Epithelial cell of proximal tubule (primary cell): ENCODE measurements around the gene ASMTL. TPM values are rescaled to one million over a fixed set of nuclear protein-coding genes. Genes with fewer than 3 reads are reported as not detected.

ENCODE experiments used
- DNase-seq: peaks from one replicate; pipeline ENCODE4 v3.0.0-alpha.2; 2011; ENCODE audit warnings: low read depth
- H3K4me3 ChIP-seq: 2 replicates; pipeline ENCODE4 v1.5.1; 2011; ENCODE audit warnings: low read depth, mild to moderate bottlenecking, low read length
- total RNA-seq: library from RNA; depleted of rRNA; stranded (reverse); fragments of >200 nt; gene quantifications from 2 replicates; pipeline ENCODE4 v1.2.3, GENCODE V29; 2015
- TF ChIP-seq, protein P1 (sequence below): conservative IDR thresholded peaks from 2 replicates; pipeline ENCODE4 v1.5.1; 2012; ENCODE audit warnings: low read depth, mild to moderate bottlenecking, low read length

The ASMTL gene
- total RNA-seq, 1 donor from 2014 or later: 14.4 TPM

GRCh38 chrX:1481636-1482529, 29.2 kb upstream of the ASMTL start:
- peak overlapping the region; percentile 33 for H3K4me3 ChIP-seq

DNA sequence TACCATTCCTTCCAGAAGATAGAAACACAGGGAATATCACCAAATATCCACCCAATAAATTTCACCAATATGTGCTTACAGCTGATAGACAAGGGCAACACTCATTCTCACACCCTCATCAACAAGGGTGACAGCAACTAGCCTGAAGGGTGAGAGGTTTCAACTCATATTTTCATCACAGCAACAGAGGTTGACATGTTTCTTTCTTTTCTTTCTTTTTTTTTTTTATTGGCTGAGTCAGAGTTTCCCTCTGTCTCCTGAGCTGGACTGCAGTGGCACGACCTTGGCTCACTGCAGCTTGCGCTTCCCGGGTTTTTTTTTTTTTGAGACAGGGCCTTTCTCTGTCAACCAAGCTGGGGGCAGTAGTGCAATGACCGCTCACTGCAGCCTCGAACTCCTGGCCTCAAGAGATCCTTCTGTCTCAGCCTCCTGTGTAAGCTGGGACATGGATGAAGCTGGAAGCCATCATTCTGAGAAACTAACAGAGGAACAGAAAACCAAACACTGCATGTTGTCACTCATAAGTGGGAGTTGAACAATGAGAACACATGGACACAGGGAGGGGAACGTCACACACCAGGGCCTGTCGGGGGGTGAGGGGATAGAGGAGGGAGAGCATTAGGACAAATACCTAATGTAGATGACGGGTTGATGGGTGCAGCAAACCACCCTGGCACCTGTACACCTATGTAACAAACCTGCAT, 27.5 kb upstream of the ASMTL start:
- no peak for DNase-seq
- TF ChIP-seq, protein P1, sequence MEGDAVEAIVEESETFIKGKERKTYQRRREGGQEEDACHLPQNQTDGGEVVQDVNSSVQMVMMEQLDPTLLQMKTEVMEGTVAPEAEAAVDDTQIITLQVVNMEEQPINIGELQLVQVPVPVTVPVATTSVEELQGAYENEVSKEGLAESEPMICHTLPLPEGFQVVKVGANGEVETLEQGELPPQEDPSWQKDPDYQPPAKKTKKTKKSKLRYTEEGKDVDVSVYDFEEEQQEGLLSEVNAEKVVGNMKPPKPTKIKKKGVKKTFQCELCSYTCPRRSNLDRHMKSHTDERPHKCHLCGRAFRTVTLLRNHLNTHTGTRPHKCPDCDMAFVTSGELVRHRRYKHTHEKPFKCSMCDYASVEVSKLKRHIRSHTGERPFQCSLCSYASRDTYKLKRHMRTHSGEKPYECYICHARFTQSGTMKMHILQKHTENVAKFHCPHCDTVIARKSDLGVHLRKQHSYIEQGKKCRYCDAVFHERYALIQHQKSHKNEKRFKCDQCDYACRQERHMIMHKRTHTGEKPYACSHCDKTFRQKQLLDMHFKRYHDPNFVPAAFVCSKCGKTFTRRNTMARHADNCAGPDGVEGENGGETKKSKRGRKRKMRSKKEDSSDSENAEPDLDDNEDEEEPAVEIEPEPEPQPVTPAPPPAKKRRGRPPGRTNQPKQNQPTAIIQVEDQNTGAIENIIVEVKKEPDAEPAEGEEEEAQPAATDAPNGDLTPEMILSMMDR: no peak
- H3K4me3 ChIP-seq: no peak overlapping the region

More at GRCh38 chrX:1481636-1482529, 29.2 kb upstream of the ASMTL start:
- TF ChIP-seq, protein P1: no peak
- peak; percentile 66 for DNase-seq

DNA sequence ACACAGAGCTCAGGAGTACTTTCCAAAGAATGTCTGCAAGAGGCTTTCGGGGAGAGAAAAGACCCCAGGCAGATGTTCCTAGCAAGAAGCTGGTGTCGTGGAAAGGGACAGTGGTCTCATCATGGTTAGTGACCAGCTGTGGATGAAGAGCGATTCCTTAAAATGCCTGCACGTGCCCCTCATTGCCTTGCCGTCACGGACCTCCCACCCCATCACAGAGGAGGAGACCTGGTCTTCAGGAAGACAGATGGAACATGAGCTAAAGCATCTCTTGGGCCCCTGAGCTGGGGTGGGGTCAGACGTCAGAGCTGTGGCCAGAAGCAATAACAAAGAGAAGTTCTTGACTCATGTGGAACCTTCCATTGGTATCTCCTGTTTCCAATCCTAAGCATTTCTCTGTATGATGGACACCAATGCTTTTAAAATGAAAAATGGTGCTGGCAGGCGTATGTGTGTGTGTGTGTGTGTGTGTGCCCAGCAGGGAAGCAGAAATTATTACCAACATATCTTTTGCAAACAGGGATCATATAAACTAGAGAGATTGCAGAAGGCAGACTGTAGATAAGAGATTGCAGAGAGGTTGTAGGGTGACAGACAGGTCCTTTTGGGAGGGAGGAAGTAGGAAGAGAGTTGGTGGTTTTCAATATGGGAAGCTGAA, 25.2 kb upstream of the ASMTL start:
- no peak overlapping the region for H3K4me3 ChIP-seq
- DNase-seq: no peak
- TF ChIP-seq, protein P1: no peak

DNA sequence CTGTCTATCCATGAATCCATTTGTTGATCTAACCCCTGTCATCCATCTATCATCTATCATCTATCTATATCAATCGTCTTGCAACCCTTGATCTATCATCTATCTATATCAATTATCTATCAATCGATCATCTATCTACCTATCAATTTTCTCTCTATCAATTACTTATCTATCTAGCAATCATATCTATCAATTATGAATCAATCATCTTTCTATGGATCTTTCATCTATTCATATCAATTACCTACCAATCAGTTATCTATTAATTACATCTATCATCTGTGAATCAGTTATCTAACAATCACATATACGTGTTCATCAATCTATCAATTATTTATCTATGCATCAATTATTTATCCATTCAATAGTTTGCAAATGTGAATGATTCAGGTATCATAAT, 24.5 kb upstream of the ASMTL start:
- H3K4me3 ChIP-seq: no peak overlapping the region
- DNase-seq: no peak
- TF ChIP-seq, protein P1: no peak

DNA sequence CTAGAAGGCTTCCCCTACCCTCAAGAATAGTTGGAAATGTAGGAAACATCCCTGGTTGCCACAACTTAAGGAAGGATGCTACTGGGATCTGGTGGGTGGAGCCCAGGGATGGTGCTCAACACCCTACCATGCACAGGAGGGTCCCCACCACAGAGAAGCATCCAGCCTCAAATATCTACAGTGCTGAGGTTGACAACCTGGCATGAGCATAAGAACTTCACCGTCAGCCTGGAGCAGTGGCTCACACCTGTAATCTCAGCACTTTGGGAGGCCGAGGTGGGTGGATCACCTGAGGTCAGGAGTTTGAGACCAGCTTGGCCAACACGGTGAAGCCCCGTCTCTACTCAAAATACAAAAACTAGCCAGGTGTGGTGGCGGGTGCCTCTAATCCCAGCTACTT, 24.0 kb upstream of the ASMTL start:
- TF ChIP-seq, protein P1: no peak
- no peak for DNase-seq
- no peak overlapping the region for H3K4me3 ChIP-seq

DNA sequence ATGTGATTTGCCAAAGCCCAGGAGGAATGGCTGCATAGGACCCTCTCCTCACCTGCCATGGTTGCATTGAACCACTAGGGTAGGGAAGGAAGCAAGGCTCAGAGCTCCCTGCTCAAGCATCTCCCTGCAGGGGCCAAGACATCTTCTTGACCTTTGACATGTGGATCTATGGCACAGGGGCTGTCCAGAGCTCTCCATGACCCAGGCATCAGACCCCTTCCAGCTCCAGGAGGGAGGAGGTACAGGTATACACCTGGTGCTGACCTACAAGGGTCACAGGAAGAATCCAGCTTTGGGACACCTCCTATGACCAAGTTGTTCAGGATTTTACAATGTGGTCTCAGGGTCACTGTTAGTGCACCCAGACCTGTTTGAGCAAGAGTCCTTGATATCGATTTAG, 23.2 kb upstream of the ASMTL start:
- no peak overlapping the region for H3K4me3 ChIP-seq
- DNase-seq: no peak
- TF ChIP-seq, protein P1: no peak
